Measurements from ENCODE around the gene IER5. TPM values are rescaled to one million over a fixed set of nuclear protein-coding genes. Genes with fewer than 3 reads are reported as not detected.

Gene IER5
- polyA plus RNA-seq, 1 donor from 2014 or later = 8.4 TPM

- Histone ChIP-seq H3K9me2 (ENCODE audit: insufficient read depth, low read length) (no peaks in the 10 kb centered on the region), H3K9me3 (ENCODE audit: low read length) (no peaks in the 10 kb centered on the region), H4K20me1 (ENCODE audit: insufficient read depth) (no peaks in the 10 kb centered on the region), H3K4me2 (ENCODE audit: low read length) (no peak overlapping the region), H3K27ac (ENCODE audit: low read length) (no peak overlapping the region), H3K9ac (ENCODE audit: low read length) (no peak overlapping the region), H3K36me3 (ENCODE audit: insufficient read depth, low read length) (no peaks in the 10 kb centered on the region), H2AFZ (ENCODE audit: low read depth, low read length) (no peak overlapping the region), H3K4me3 (ENCODE audit: low read length) (no peak overlapping the region), H3F3A (ENCODE audit: insufficient read depth, low read length, poor library complexity, severe bottlenecking) (no peaks in the 10 kb centered on the region), H3K79me2 (replicated peaks; ENCODE audit: insufficient read depth, low read length) (no peaks in the 10 kb centered on the region), H3K27me3 (ENCODE audit: insufficient read depth, low read depth, low read length) (no peaks in the 10 kb centered on the region)
- TF ChIP-seq, protein P1, sequence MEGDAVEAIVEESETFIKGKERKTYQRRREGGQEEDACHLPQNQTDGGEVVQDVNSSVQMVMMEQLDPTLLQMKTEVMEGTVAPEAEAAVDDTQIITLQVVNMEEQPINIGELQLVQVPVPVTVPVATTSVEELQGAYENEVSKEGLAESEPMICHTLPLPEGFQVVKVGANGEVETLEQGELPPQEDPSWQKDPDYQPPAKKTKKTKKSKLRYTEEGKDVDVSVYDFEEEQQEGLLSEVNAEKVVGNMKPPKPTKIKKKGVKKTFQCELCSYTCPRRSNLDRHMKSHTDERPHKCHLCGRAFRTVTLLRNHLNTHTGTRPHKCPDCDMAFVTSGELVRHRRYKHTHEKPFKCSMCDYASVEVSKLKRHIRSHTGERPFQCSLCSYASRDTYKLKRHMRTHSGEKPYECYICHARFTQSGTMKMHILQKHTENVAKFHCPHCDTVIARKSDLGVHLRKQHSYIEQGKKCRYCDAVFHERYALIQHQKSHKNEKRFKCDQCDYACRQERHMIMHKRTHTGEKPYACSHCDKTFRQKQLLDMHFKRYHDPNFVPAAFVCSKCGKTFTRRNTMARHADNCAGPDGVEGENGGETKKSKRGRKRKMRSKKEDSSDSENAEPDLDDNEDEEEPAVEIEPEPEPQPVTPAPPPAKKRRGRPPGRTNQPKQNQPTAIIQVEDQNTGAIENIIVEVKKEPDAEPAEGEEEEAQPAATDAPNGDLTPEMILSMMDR (IDR thresholded peaks at IDR 0.05; ENCODE audit: poor library complexity, severe bottlenecking) = no peak
- TF ChIP-seq TAF1 (IDR thresholded peaks at IDR 0.05; ENCODE audit: low read depth) = no peak
- no peak for TF ChIP-seq MXI1 (conservative IDR thresholded peaks at IDR 0.05; ENCODE audit: poor library complexity, severe bottlenecking)
- TF ChIP-seq, protein P2, sequence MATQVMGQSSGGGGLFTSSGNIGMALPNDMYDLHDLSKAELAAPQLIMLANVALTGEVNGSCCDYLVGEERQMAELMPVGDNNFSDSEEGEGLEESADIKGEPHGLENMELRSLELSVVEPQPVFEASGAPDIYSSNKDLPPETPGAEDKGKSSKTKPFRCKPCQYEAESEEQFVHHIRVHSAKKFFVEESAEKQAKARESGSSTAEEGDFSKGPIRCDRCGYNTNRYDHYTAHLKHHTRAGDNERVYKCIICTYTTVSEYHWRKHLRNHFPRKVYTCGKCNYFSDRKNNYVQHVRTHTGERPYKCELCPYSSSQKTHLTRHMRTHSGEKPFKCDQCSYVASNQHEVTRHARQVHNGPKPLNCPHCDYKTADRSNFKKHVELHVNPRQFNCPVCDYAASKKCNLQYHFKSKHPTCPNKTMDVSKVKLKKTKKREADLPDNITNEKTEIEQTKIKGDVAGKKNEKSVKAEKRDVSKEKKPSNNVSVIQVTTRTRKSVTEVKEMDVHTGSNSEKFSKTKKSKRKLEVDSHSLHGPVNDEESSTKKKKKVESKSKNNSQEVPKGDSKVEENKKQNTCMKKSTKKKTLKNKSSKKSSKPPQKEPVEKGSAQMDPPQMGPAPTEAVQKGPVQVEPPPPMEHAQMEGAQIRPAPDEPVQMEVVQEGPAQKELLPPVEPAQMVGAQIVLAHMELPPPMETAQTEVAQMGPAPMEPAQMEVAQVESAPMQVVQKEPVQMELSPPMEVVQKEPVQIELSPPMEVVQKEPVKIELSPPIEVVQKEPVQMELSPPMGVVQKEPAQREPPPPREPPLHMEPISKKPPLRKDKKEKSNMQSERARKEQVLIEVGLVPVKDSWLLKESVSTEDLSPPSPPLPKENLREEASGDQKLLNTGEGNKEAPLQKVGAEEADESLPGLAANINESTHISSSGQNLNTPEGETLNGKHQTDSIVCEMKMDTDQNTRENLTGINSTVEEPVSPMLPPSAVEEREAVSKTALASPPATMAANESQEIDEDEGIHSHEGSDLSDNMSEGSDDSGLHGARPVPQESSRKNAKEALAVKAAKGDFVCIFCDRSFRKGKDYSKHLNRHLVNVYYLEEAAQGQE (IDR thresholded peaks at IDR 0.05; ENCODE audit: borderline replicate concordance) = no peak
These were observed 11.6 kb upstream of the IER5 start for GRCh38 chr1:181076852-181077251.

GRCh38 chr1:181077576-181078242 lies 10.8 kb upstream of the IER5 start:
- H3K9ac ChIP-seq (ENCODE audit: low read length) = no peak overlapping the region
- H3F3A ChIP-seq (ENCODE audit: insufficient read depth, low read length, poor library complexity, severe bottlenecking) = no peaks in the 10 kb centered on the region
- peak overlapping the region; percentile 15 for H3K4me2 ChIP-seq (ENCODE audit: low read length)
- TF ChIP-seq TAF1 (IDR thresholded peaks at IDR 0.05; ENCODE audit: low read depth) = no peak
- no peak for TF ChIP-seq EZH2 (IDR thresholded peaks at IDR 0.05; ENCODE audit: borderline replicate concordance, insufficient read depth, low read length, poor library complexity, severe bottlenecking)
- no peaks in the 10 kb centered on the region for H3K9me3 ChIP-seq (ENCODE audit: low read length)
- H4K20me1 ChIP-seq (ENCODE audit: insufficient read depth) = no peaks in the 10 kb centered on the region
- H3K27me3 ChIP-seq (ENCODE audit: insufficient read depth, low read depth, low read length) = no peaks in the 10 kb centered on the region
- H3K36me3 ChIP-seq (ENCODE audit: insufficient read depth, low read length) = no peaks in the 10 kb centered on the region
- H3K79me2 ChIP-seq (replicated peaks; ENCODE audit: insufficient read depth, low read length) = no peaks in the 10 kb centered on the region
- H2AFZ ChIP-seq (ENCODE audit: low read depth, low read length) = peak overlapping the region; percentile 30
- H3K9me2 ChIP-seq (ENCODE audit: insufficient read depth, low read length) = no peaks in the 10 kb centered on the region
- no peak overlapping the region for H3K4me3 ChIP-seq (ENCODE audit: low read length)
- H3K27ac ChIP-seq (ENCODE audit: low read length) = peak overlapping the region; percentile 8

GRCh38 chr1:181079382-181079781 lies 9.1 kb upstream of the IER5 start:
- no peak overlapping the region for H3K4me3 ChIP-seq (ENCODE audit: low read length)
- no peaks in the 10 kb centered on the region for H3K27me3 ChIP-seq (ENCODE audit: insufficient read depth, low read depth, low read length)
- H3K9me2 ChIP-seq (ENCODE audit: insufficient read depth, low read length) = no peaks in the 10 kb centered on the region
- H2AFZ ChIP-seq (ENCODE audit: low read depth, low read length) = no peak overlapping the region
- no peak overlapping the region for H3K9ac ChIP-seq (ENCODE audit: low read length)
- H3F3A ChIP-seq (ENCODE audit: insufficient read depth, low read length, poor library complexity, severe bottlenecking) = no peaks in the 10 kb centered on the region
- H3K27ac ChIP-seq (ENCODE audit: low read length) = no peak overlapping the region
- H3K9me3 ChIP-seq (ENCODE audit: low read length) = no peaks in the 10 kb centered on the region
- no peak overlapping the region for H3K4me2 ChIP-seq (ENCODE audit: low read length)
- no peaks in the 10 kb centered on the region for H4K20me1 ChIP-seq (ENCODE audit: insufficient read depth)
- no peak for TF ChIP-seq TAF1 (IDR thresholded peaks at IDR 0.05; ENCODE audit: low read depth)
- TF ChIP-seq MXI1 (conservative IDR thresholded peaks at IDR 0.05; ENCODE audit: poor library complexity, severe bottlenecking) = no peak
- TF ChIP-seq, protein P1 (IDR thresholded peaks at IDR 0.05; ENCODE audit: poor library complexity, severe bottlenecking) = no peak
- TF ChIP-seq EP300 (conservative IDR thresholded peaks at IDR 0.05; ENCODE audit: poor library complexity, severe bottlenecking) = no peak
- TF ChIP-seq POLR2AphosphoS5 (IDR thresholded peaks at IDR 0.05) = no peak
- TF ChIP-seq, protein P2 (IDR thresholded peaks at IDR 0.05; ENCODE audit: borderline replicate concordance) = no peak
- TF ChIP-seq SMC3 (conservative IDR thresholded peaks at IDR 0.05; ENCODE audit: poor library complexity) = no peak
- TF ChIP-seq RAD21 (conservative IDR thresholded peaks at IDR 0.05) = no peak
- no peak for TF ChIP-seq EZH2 (IDR thresholded peaks at IDR 0.05; ENCODE audit: borderline replicate concordance, insufficient read depth, low read length, poor library complexity, severe bottlenecking)
- no peaks in the 10 kb centered on the region for H3K79me2 ChIP-seq (replicated peaks; ENCODE audit: insufficient read depth, low read length)
- no peaks in the 10 kb centered on the region for H3K36me3 ChIP-seq (ENCODE audit: insufficient read depth, low read length)
